ENCODE data around the gene ACSM5. TPM values are rescaled to one million over a fixed set of nuclear protein-coding genes. Genes with fewer than 3 reads are reported as not detected.

The ACSM5 gene
- total RNA-seq, 2 experiments from 2014 or later, result not detected

Other genes starting within 250 kb of the ACSM5 start
- gene GP2, start 82.0 kb upstream of the ACSM5 start, total RNA-seq, result not detected
- not detected for gene UMOD, start 56.8 kb upstream of the ACSM5 start, total RNA-seq
- not detected for gene PDILT, start 4.8 kb upstream of the ACSM5 start, total RNA-seq
- gene ACSM2A, start 42.0 kb downstream of the ACSM5 start, total RNA-seq, result not detected
- not detected for gene ACSM2B, start 166.8 kb downstream of the ACSM5 start, total RNA-seq

All from activated naive CD8-positive, alpha-beta T cell treated with anti-CD3 and anti-CD28 coated beads, Interleukin-2, amount 10 ng/mL, durations not matched to agents 7 days and 5 days (primary cell).